NCI-H345 treated with DMSO at 0.1 percent for 48 hours (cell line): ENCODE results near the gene UCN3.
"Not testable (repeated sequence)": the region's sequence is repeated elsewhere in the genome, so short reads cannot be mapped to it uniquely, and the experiment has no call there.

Experiments used
- DNase-seq: peaks from one replicate; lab custom pipeline; 2025; ENCODE audit not compliant: unreplicated experiment; lab: John Stamatoyannopoulos, UW

UCN3 gene

GRCh38 chr10:5365928-5366327 is 1.2 kb downstream of the UCN3 start:
- no peak for DNase-seq

GRCh38 chr10:5369362-5370158 is 4.8 kb downstream of the UCN3 start:
- DNase-seq, result no peak

- no peak for DNase-seq
These were observed 6.0 kb downstream of the UCN3 start for GRCh38 chr10:5370493-5371352.

GRCh38 chr10:5373307-5373706 is 8.5 kb downstream of the UCN3 start:
- DNase-seq, result no peak

- DNase-seq, result no peak
These were observed 9.3 kb downstream of the UCN3 start for GRCh38 chr10:5373891-5374611.

- no peak for DNase-seq
These were observed 11.7 kb downstream of the UCN3 start for GRCh38 chr10:5376450-5376849.

GRCh38 chr10:5379202-5379601 is 14.4 kb downstream of the UCN3 start:
- DNase-seq, result not testable (repeated sequence)

- DNase-seq, result not testable (repeated sequence)
These were observed 15.6 kb downstream of the UCN3 start for GRCh38 chr10:5380395-5380794.

- DNase-seq, result no peak
These were observed 16.4 kb downstream of the UCN3 start for GRCh38 chr10:5381187-5381586.

GRCh38 chr10:5385224-5385623 is 20.5 kb downstream of the UCN3 start:
- no peak for DNase-seq

- DNase-seq, result no peak
These were observed 22.4 kb downstream of the UCN3 start for GRCh38 chr10:5387169-5387568.

- no peak for DNase-seq
These were observed 25.9 kb downstream of the UCN3 start for GRCh38 chr10:5390607-5391205.

- no peak for DNase-seq
These were observed 27.0 kb downstream of the UCN3 start for GRCh38 chr10:5391790-5392189.

- DNase-seq, result no peak
These were observed 28.8 kb downstream of the UCN3 start for GRCh38 chr10:5393529-5393928.

GRCh38 chr10:5395168-5395567 is 30.4 kb downstream of the UCN3 start:
- no peak for DNase-seq

GRCh38 chr10:5396556-5397300 is 32.0 kb downstream of the UCN3 start:
- no peak for DNase-seq

GRCh38 chr10:5399332-5399731 is 34.6 kb downstream of the UCN3 start:
- DNase-seq, result no peak

- DNase-seq, result peak; percentile 81
These were observed 35.9 kb downstream of the UCN3 start for GRCh38 chr10:5400468-5401240.

- DNase-seq, result no peak
These were observed 38.0 kb downstream of the UCN3 start for GRCh38 chr10:5402798-5403197.
